GM10266 (cell line): ENCODE results near the gene CADM2.

Experiments used
- DNase-seq: peaks from one replicate; pipeline ENCODE4 v3.0.0; 2012; ENCODE audit errors: extremely low spot score
- CTCF ChIP-seq: IDR thresholded peaks from 2 replicates; pipeline ENCODE4 v1.5.1; 2012; ENCODE audit warnings: mild to moderate bottlenecking, low read depth; ENCODE audit not compliant: control insufficient read depth, insufficient read depth; ENCODE audit errors: missing control alignments

CADM2 gene

GRCh38 chr3:85244519-85244918 is 285.7 kb downstream of the CADM2 start:
- no peak for TF ChIP-seq CTCF
- no peak for DNase-seq

GRCh38 chr3:85251766-85252165 is 293.0 kb downstream of the CADM2 start:
- no peak for TF ChIP-seq CTCF
- DNase-seq: no peak

- TF ChIP-seq CTCF: no peak
- no peak for DNase-seq
Measured at GRCh38 chr3:85252686-85253085, 293.9 kb downstream of the CADM2 start.

- DNase-seq: no peak
- TF ChIP-seq CTCF: no peak
Measured at GRCh38 chr3:85254738-85255137, 295.9 kb downstream of the CADM2 start.

GRCh38 chr3:85255949-85256348 is 297.2 kb downstream of the CADM2 start:
- no peak for TF ChIP-seq CTCF
- no peak for DNase-seq

GRCh38 chr3:85258326-85258725 is 299.5 kb downstream of the CADM2 start:
- no peak for DNase-seq
- no peak for TF ChIP-seq CTCF

GRCh38 chr3:85258819-85259218 is 300.0 kb downstream of the CADM2 start:
- no peak for TF ChIP-seq CTCF
- no peak for DNase-seq
